GM18873 (cell line): ENCODE measurements around the gene MAP1LC3A.

ENCODE experiments used
- ATAC-seq: cut with Tn5 transposase; IDR thresholded peaks from one replicate; pipeline ENCODE4 v1.9.1; 2021; ENCODE audit warnings: mild to moderate bottlenecking, moderate library complexity, moderate number of reproducible peaks; ENCODE audit not compliant: unreplicated experiment, low FRiP score

The MAP1LC3A gene

DNA sequence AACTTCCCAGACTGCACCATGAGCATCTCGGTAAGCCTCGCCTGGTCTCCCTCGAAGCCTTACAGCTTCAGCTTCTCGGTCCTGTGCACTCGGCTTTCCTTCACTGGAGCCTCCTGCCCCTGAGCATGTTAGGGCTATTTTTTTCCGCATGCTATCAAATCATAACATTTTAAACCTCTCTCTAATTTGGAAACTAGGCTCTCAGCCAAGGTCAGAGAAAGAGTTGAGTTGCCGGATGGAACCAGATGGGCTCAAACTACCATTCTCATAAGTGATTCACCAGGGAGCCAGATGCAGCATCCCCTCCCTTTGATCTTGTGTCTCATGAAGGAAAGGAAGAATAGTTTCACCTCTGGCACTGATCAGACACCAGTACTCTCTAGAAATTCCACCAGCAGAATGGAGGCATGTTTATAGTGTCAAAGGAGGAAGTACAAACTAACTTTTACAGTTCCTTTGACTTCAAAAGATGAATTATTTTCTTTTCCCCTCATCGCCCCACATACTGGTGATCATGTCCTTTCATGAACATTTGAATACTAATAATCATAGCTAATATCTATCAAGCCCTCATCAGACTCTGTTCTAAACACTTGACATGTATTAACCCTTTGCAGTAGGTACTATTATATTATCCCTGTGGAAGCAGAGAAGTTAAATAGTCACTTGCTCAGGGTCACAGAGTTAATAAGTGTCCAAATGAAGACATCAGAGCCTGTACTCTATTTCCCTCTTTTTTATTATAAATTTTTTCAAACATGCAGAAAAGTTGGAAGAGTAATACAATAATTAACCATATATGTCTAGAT is 46.7 kb downstream of the MAP1LC3A start:
- ATAC-seq = no peak

- no peak for ATAC-seq
Observed at GRCh38 chr20:34607066-34607465, 48.5 kb downstream of the MAP1LC3A start.
